ENCODE data around the gene KRTAP5-5. TPM values are rescaled to one million over a fixed set of nuclear protein-coding genes. Genes with fewer than 3 reads are reported as not detected.

Gene KRTAP5-5
- total and polyA plus RNA-seq, 2 donors (not counting 3 experiments of a cell fraction or from before 2014, with no cell fraction given), result not detected

DNA sequence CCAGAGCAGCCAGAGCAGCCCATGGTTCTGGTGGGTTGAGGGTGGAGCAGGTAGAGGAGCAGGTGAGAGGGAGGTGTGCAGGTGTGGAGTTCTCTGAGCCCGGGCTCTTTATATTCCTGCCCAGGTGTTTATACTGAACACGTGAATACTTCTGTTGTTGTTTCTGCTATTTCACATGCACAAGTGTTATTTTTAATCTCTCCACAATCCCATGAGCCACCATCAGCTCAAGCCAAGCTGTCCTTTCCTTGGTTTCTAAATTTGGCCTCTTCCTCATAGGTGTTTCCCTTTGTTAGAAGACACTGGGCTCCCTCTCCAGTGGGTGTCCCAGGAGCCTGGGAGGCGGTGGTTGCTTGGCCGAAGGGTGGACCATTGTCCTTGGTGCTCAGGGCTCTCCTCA, 21.2 kb upstream of the KRTAP5-5 start, which contains the start of gene KRTAP5-3:
TSS of gene KRTAP5-3 (minus strand) at position 101 of the 400 bp plus-strand sequence. CDS start at position 23, 78 bp downstream.
- Histone ChIP-seq H3K27ac (ENCODE audit: insufficient read depth, low read depth, low read length) (no peak within 1 kb of the TSS), H2AFZ (ENCODE audit: low read depth, low read length) (no peak within 1 kb of the TSS), H4K20me1 (replicated peaks; ENCODE audit: control insufficient read depth, extremely low read depth, insufficient read depth, low read length) (no peaks in the 10 kb centered on the region), H3K79me2 (ENCODE audit: control insufficient read depth, insufficient read depth, low read length) (no peaks in the 10 kb centered on the region), H3K4me1 (ENCODE audit: control insufficient read depth, extremely low read depth, insufficient read depth, low read length) (no peaks in the 10 kb centered on the region), H3K27me3 (ENCODE audit: control insufficient read depth in 2 of 2, insufficient read depth in 2 of 2, low read length in 2 of 2) (no peaks in the 10 kb centered on the region), H3K9me1 (replicated peaks; ENCODE audit: control insufficient read depth, extremely low read depth, insufficient read depth, low read length) (no peaks in the 10 kb centered on the region), H3K9me3 (replicated peaks; ENCODE audit: control insufficient read depth, insufficient read depth, low read length) (no peaks in the 10 kb centered on the region), H3K4me2 (ENCODE audit: insufficient read depth, low read length) (no peak within 1 kb of the TSS), H3K36me3 (ENCODE audit: control insufficient read depth in 2 of 2, extremely low read depth in 1 of 2, insufficient read depth in 2 of 2, low read length in 2 of 2) (no peaks in the 10 kb centered on the region), H3K4me3 (replicated peaks in 1 of 3; ENCODE audit: insufficient read depth in 1 of 3, low read depth in 1 of 3, low read length in 3 of 3) (no peak within 1 kb of the TSS), H3K9ac (replicated peaks; ENCODE audit: extremely low read depth, insufficient read depth, low read length) (no peak within 1 kb of the TSS)
- POLR2A ChIA-PET, result no interaction called here
- CTCF ChIA-PET, result interaction anchor here (1.5 kb wide), 1 partner anchor 13 kb away, joined by 9 read pairs; no protein-coding TSS in a partner anchor
- DNase-seq (ENCODE audit: low read depth, low spot score) (no peak), FAIRE-seq (no peak)
- dilution Hi-C loops (cut with MboI; ENCODE audit: extremely low pct_ligation_motif_present, low sequenced_read_pairs) (no loop called here), intact Hi-C loops (cut with micrococcal nuclease) (no loop called here)
- no TSS peak for BruUV-seq (replicated peaks)
- TF ChIP-seq EZH2 (IDR thresholded peaks at IDR 0.05; ENCODE audit: borderline replicate concordance, low read depth, low read length, severe bottlenecking) (no peak), POLR2A (IDR thresholded peaks at IDR 0.05; ENCODE audit: low read depth, low read length) (no peak), POLR2AphosphoS5 (IDR thresholded peaks at IDR 0.05; ENCODE audit: insufficient read depth, low read depth, low read length) (no peak), MYC (IDR thresholded peaks at IDR 0.05; ENCODE audit: low read depth, low read length) (no peak), JUN (IDR thresholded peaks at IDR 0.05; ENCODE audit: borderline replicate concordance, insufficient read depth, insufficient read length, low read depth) (no peak), FOS (IDR thresholded peaks at IDR 0.05; ENCODE audit: borderline replicate concordance, insufficient read depth, low read length) (no peak), GATA2 (IDR thresholded peaks at IDR 0.05; ENCODE audit: insufficient read depth, insufficient read length, low read depth, low read length) (no peak)
- TF ChIP-seq, protein P1, sequence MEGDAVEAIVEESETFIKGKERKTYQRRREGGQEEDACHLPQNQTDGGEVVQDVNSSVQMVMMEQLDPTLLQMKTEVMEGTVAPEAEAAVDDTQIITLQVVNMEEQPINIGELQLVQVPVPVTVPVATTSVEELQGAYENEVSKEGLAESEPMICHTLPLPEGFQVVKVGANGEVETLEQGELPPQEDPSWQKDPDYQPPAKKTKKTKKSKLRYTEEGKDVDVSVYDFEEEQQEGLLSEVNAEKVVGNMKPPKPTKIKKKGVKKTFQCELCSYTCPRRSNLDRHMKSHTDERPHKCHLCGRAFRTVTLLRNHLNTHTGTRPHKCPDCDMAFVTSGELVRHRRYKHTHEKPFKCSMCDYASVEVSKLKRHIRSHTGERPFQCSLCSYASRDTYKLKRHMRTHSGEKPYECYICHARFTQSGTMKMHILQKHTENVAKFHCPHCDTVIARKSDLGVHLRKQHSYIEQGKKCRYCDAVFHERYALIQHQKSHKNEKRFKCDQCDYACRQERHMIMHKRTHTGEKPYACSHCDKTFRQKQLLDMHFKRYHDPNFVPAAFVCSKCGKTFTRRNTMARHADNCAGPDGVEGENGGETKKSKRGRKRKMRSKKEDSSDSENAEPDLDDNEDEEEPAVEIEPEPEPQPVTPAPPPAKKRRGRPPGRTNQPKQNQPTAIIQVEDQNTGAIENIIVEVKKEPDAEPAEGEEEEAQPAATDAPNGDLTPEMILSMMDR (IDR thresholded peaks at IDR 0.05; ENCODE audit: extremely low read depth in 1 of 2, insufficient read depth in 1 of 2, low read depth in 1 of 2, low read length in 2 of 2), result no peak
- TF ChIP-seq, protein P2, sequence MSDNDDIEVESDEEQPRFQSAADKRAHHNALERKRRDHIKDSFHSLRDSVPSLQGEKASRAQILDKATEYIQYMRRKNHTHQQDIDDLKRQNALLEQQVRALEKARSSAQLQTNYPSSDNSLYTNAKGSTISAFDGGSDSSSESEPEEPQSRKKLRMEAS (IDR thresholded peaks at IDR 0.05; ENCODE audit: insufficient read depth, insufficient read length), result no peak
